Smooth muscle cell of the brain vasculature (primary cell): Measurements from ENCODE around the gene SCN1A.
"Not testable (repeated sequence)": the region's sequence is repeated elsewhere in the genome, so short reads cannot be mapped to it uniquely, and the experiment has no call there.

Source experiments
- DNase-seq: peaks from one replicate; pipeline ENCODE4 v3.0.0-alpha.2; 2012; ENCODE audit warnings: low read depth, low spot score

Gene SCN1A

GRCh38 chr2:166081131-166081632, 46.6 kb downstream of the SCN1A start:
- DNase-seq: no peak

GRCh38 chr2:166074430-166074829, 53.4 kb downstream of the SCN1A start:
- no peak for DNase-seq

- no peak for DNase-seq
These were observed 53.8 kb downstream of the SCN1A start for GRCh38 chr2:166074011-166074410.

- DNase-seq: no peak
These were observed 57.6 kb downstream of the SCN1A start for GRCh38 chr2:166070231-166070630.

GRCh38 chr2:166068981-166069380, 58.8 kb downstream of the SCN1A start:
- DNase-seq: no peak

GRCh38 chr2:166067229-166067628, 60.6 kb downstream of the SCN1A start:
- no peak for DNase-seq

GRCh38 chr2:166060191-166060590, 67.6 kb downstream of the SCN1A start:
- no peak for DNase-seq

- no peak for DNase-seq
These were observed 70.3 kb downstream of the SCN1A start for GRCh38 chr2:166057370-166058164.

GRCh38 chr2:166044853-166045483, 82.9 kb downstream of the SCN1A start:
- DNase-seq: no peak

GRCh38 chr2:166042768-166043390, 84.9 kb downstream of the SCN1A start:
- DNase-seq: no peak

GRCh38 chr2:166042356-166042755, 85.5 kb downstream of the SCN1A start:
- DNase-seq: no peak

- no peak for DNase-seq
These were observed 86.2 kb downstream of the SCN1A start for GRCh38 chr2:166041613-166042012.

- DNase-seq: no peak
These were observed 95.5 kb downstream of the SCN1A start for GRCh38 chr2:166032361-166032760.

- no peak for DNase-seq
These were observed 96.8 kb downstream of the SCN1A start for GRCh38 chr2:166031054-166031453.

GRCh38 chr2:166025313-166025712, 102.5 kb downstream of the SCN1A start:
- DNase-seq: no peak

GRCh38 chr2:166017208-166017607, 110.6 kb downstream of the SCN1A start:
- DNase-seq: no peak

GRCh38 chr2:166013878-166014277, 113.9 kb downstream of the SCN1A start:
- no peak for DNase-seq

GRCh38 chr2:166011660-166012059, 116.2 kb downstream of the SCN1A start:
- no peak for DNase-seq

GRCh38 chr2:166000401-166000800, 127.4 kb downstream of the SCN1A start:
- DNase-seq: no peak

GRCh38 chr2:165990846-165991245, 137.0 kb downstream of the SCN1A start:
- no peak for DNase-seq

- DNase-seq: no peak
These were observed 138.0 kb downstream of the SCN1A start for GRCh38 chr2:165989851-165990250.

GRCh38 chr2:165985120-165985519, 142.7 kb downstream of the SCN1A start:
- DNase-seq: no peak

GRCh38 chr2:165972161-165972560, 155.7 kb downstream of the SCN1A start:
- not testable (repeated sequence) for DNase-seq
